H1 (cell line): Measurements from ENCODE around the gene SLC66A2. TPM values are rescaled to one million over a fixed set of nuclear protein-coding genes. Genes with fewer than 3 reads are reported as not detected.

Experiments used
- CTCF ChIA-PET: fragments of 300-600 bp; sonication (Branson Sonifier 250); formaldehyde crosslinking; loops from one replicate; lab custom pipeline; 2021; ENCODE audit not compliant: partially characterized antibody; lab: Charles Lee
- POLR2A ChIA-PET: fragments of 300-600 bp; sonication (Branson Sonifier 250); formaldehyde crosslinking; loops from one replicate; lab custom pipeline; 2021; ENCODE audit warnings: inconsistent platforms; ENCODE audit not compliant: partially characterized antibody; lab: Charles Lee
- DNase-seq, 2 experiments: peaks; one replicate each; pipeline versions ENCODE4 v3.0.0 to v3.0.0-alpha.2; 2010 to 2022; ENCODE audit warnings: low spot score in 2 of 2, low read depth in 1 of 2, mixed read lengths in 1 of 2
- FAIRE-seq: peaks from 2 replicates; lab custom pipeline; 2011; peaks lifted over from hg19 to GRCh38; lab: Jason Lieb, UNC
- H2AFZ ChIP-seq: 2 replicates; pipeline ENCODE4 v1.8.1; 2012; ENCODE audit warnings: low read length, inconsistent platforms
- H2AK5ac ChIP-seq: 2 replicates; pipeline ENCODE4 v1.6.1; 2013; ENCODE audit warnings: low read depth, low read length
- H2BK120ac ChIP-seq: replicated peaks from 2 replicates; pipeline ENCODE3; 2013; ENCODE audit warnings: low read depth, low read length, inconsistent platforms
- H2BK12ac ChIP-seq: 2 replicates; pipeline ENCODE4 v1.6.1; 2013; ENCODE audit warnings: low read depth, low read length
- H2BK15ac ChIP-seq: 2 replicates; pipeline ENCODE4 v1.6.1; 2013; ENCODE audit warnings: low read length
- H2BK20ac ChIP-seq: 2 replicates; pipeline ENCODE4 v1.6.1; 2013; ENCODE audit warnings: low read length
- H2BK5ac ChIP-seq: 2 replicates; pipeline ENCODE4 v1.6.1; 2013; ENCODE audit warnings: low read depth, low read length
- H3K14ac ChIP-seq: 2 replicates; pipeline ENCODE4 v1.6.1; 2013; ENCODE audit warnings: inconsistent platforms; ENCODE audit not compliant: insufficient read length
- H3K18ac ChIP-seq: 2 replicates; pipeline ENCODE4 v1.6.1; 2013; ENCODE audit warnings: low read length; ENCODE audit errors: extremely low read depth
- H3K23ac ChIP-seq: 2 replicates; pipeline ENCODE4 v1.6.1; 2013; ENCODE audit warnings: inconsistent platforms; ENCODE audit not compliant: insufficient read length
- H3K23me2 ChIP-seq: 2 replicates; pipeline ENCODE4 v1.6.1; 2013; ENCODE audit warnings: low read depth, low read length
- H3K27ac ChIP-seq: 2 replicates; pipeline ENCODE4 v1.6.1; 2011; ENCODE audit warnings: low read depth, low read length, inconsistent platforms
- H3K27me3 ChIP-seq, 4 experiments: replicated peaks in 1 of 4; 1 replicate in 1 of 4; 2 replicates in 3 of 4; pipeline versions ENCODE4 v1.6.1 to v1.8.1; 2011 to 2013; ENCODE audit warnings: low read length in 3 of 4, mild to moderate bottlenecking in 3 of 4, inconsistent platforms in 2 of 4, mixed read lengths in 2 of 4, moderate library complexity in 1 of 4; ENCODE audit not compliant: control insufficient read depth in 3 of 4, insufficient read depth in 3 of 4; ENCODE audit errors: extremely low read depth in 1 of 4
- H3K36me3 ChIP-seq, 4 experiments: 2 replicates each; pipeline versions ENCODE4 v1.6.1 to v1.8.1; 2011 to 2013; ENCODE audit warnings: mild to moderate bottlenecking in 4 of 4, low read length in 3 of 4, moderate library complexity in 2 of 4, control low read depth in 1 of 4, inconsistent platforms in 1 of 4; ENCODE audit not compliant: insufficient read depth in 4 of 4, control insufficient read depth in 2 of 4
- H3K4ac ChIP-seq: replicated peaks from 2 replicates; pipeline ENCODE3; 2013; ENCODE audit warnings: low read length, low read depth, mixed read lengths, inconsistent platforms; ENCODE audit not compliant: insufficient read length
- H3K4me1 ChIP-seq, 4 experiments: replicated peaks in 1 of 4; 1 replicate in 1 of 4; 2 replicates in 3 of 4; pipeline versions ENCODE4 v1.6.1 to v1.8.1; 2011 to 2013; ENCODE audit warnings: low read length in 3 of 4, inconsistent platforms in 2 of 4, mixed read lengths in 1 of 4; ENCODE audit not compliant: insufficient read depth in 4 of 4, control insufficient read depth in 3 of 4
- H3K4me2 ChIP-seq, 2 experiments: 2 replicates each; pipeline versions ENCODE4 v1.6.1 to v1.8.1; 2011 to 2013; ENCODE audit warnings: low read depth in 2 of 2, low read length in 2 of 2, control low read depth in 1 of 2, inconsistent platforms in 1 of 2, mild to moderate bottlenecking in 1 of 2; ENCODE audit not compliant: insufficient read depth in 1 of 2
- H3K4me3 ChIP-seq, 4 experiments: fragments of 200-600, 300-600 bp in 1 of 4; sonication (generic), shearing (Covaris generic), sonication (Bioruptor Twin) in 1 of 4; 2 replicates each; pipeline versions ENCODE4 v1.5.1 to v1.8.1; 2011 to 2016; ENCODE audit warnings: low read length in 4 of 4, low read depth in 3 of 4, control low read depth in 2 of 4, inconsistent platforms in 2 of 4, mild to moderate bottlenecking in 2 of 4, mixed read lengths in 1 of 4, moderate library complexity in 1 of 4; ENCODE audit not compliant: insufficient read depth in 2 of 4; ENCODE audit errors: extremely low read depth in 1 of 4
- H3K56ac ChIP-seq: replicated peaks from 2 replicates; pipeline ENCODE3; 2013; ENCODE audit warnings: low read depth, mild to moderate bottlenecking, mixed read lengths, low read length, inconsistent platforms; ENCODE audit not compliant: insufficient read length
- H3K79me1 ChIP-seq: 2 replicates; pipeline ENCODE4 v1.6.1; 2013; ENCODE audit warnings: low read depth, low read length, control low read depth
- H3K79me2 ChIP-seq, 2 experiments: 2 replicates each; pipeline versions ENCODE4 v1.6.1 to v1.8.1; 2012 to 2013; ENCODE audit warnings: low read length in 2 of 2, mild to moderate bottlenecking in 2 of 2, inconsistent platforms in 1 of 2; ENCODE audit not compliant: insufficient read depth in 2 of 2, control insufficient read depth in 1 of 2
- H3K9ac ChIP-seq, 4 experiments: replicated peaks in 1 of 4; 1 replicate in 1 of 4; 2 replicates in 3 of 4; pipeline versions ENCODE4 v1.6.1 to v1.8.1; 2011 to 2013; ENCODE audit warnings: low read depth in 3 of 4, low read length in 3 of 4, control low read depth in 2 of 4, mild to moderate bottlenecking in 2 of 4, moderate library complexity in 2 of 4, inconsistent platforms in 1 of 4; ENCODE audit errors: extremely low read depth in 1 of 4
- H3K9me3 ChIP-seq, 2 experiments: 2 replicates each; pipeline versions ENCODE4 v1.6.1 to v1.8.1; 2012 to 2013; ENCODE audit warnings: mild to moderate bottlenecking in 2 of 2, moderate library complexity in 2 of 2, control low read depth in 1 of 2, inconsistent platforms in 1 of 2, low read depth in 1 of 2, low read length in 1 of 2, mixed read lengths in 1 of 2; ENCODE audit not compliant: insufficient read depth in 2 of 2
- H4K20me1 ChIP-seq, 2 experiments: replicated peaks in 1 of 2; 2 replicates each; pipeline versions ENCODE3 to v1.8.1; 2011 to 2013; ENCODE audit warnings: inconsistent platforms in 2 of 2, low read length in 2 of 2, mild to moderate bottlenecking in 1 of 2; ENCODE audit not compliant: insufficient read depth in 2 of 2, control insufficient read depth in 1 of 2
- H4K5ac ChIP-seq: 2 replicates; pipeline ENCODE4 v1.6.1; 2013; ENCODE audit warnings: low read length, low read depth, mixed read lengths, inconsistent platforms; ENCODE audit not compliant: insufficient read length
- H4K8ac ChIP-seq: 2 replicates; pipeline ENCODE4 v1.8.0; 2013; ENCODE audit warnings: mild to moderate bottlenecking, moderate library complexity, low read length, inconsistent platforms; ENCODE audit not compliant: insufficient read depth; ENCODE audit errors: extremely low read depth
- H4K91ac ChIP-seq: replicated peaks from 2 replicates; pipeline ENCODE3; 2013; ENCODE audit warnings: low read length, mixed read lengths, inconsistent platforms; ENCODE audit not compliant: insufficient read length
- ASH2L ChIP-seq: fragments of 200-600, 300-600 bp; sonication (generic); IDR thresholded peaks from one replicate; pipeline ENCODE4 v1.7.1; 2017; ENCODE audit warnings: low read length
- GTF2F1 ChIP-seq: IDR thresholded peaks from 2 replicates; pipeline ENCODE4 v1.6.1; 2012; ENCODE audit warnings: low read depth, low read length, improper control_type of control experiment, borderline replicate concordance
- NANOG ChIP-seq: IDR thresholded peaks from 2 replicates; pipeline ENCODE4 v1.6.1; 2011; ENCODE audit warnings: low read length, low read depth, mild to moderate bottlenecking, inconsistent platforms; ENCODE audit not compliant: insufficient read depth, poor library complexity, severe bottlenecking
- POLR2A ChIP-seq, 2 experiments: IDR thresholded peaks; 1 replicate in 1 of 2; 2 replicates in 1 of 2; pipeline ENCODE4 v1.6.1; 2011; ENCODE audit warnings: low read depth in 2 of 2, low read length in 2 of 2, mild to moderate bottlenecking in 2 of 2; ENCODE audit errors: control extremely low read depth in 1 of 2
- RNF2 ChIP-seq: fragments of 200-900, 300-1000 bp; sonication (generic); IDR thresholded peaks from 2 replicates; pipeline ENCODE4 v1.7.1; 2016; ENCODE audit warnings: borderline replicate concordance, low read depth, mild to moderate bottlenecking, antibody characterized with exemption, low read length; ENCODE audit not compliant: poor library complexity, severe bottlenecking; ENCODE audit errors: missing control alignments
- TEAD4 ChIP-seq: IDR thresholded peaks from 2 replicates; pipeline ENCODE4 v1.6.1; 2012; ENCODE audit warnings: low read depth, low read length, inconsistent platforms, mixed read lengths
- ZNF274 ChIP-seq: IDR thresholded peaks from 2 replicates; pipeline ENCODE4 v1.7.0; 2012; ENCODE audit warnings: low read length, borderline replicate concordance; ENCODE audit errors: extremely low read depth
- WGBS, 2 experiments: shearing (Covaris generic) in 1 of 2; methylation state at CpG; one replicate each; pipeline versions ENCODE4 v1.1.6 to v1.1.7; 2013 to 2015; ENCODE audit warnings: low lambda C conversion rate in 2 of 2, mixed read lengths in 2 of 2, inconsistent platforms in 1 of 2, low coverage in 1 of 2, missing lambda C conversion rate in 1 of 2; ENCODE audit not compliant: insufficient replicate concordance in 2 of 2, insufficient coverage in 1 of 2, insufficient read length in 1 of 2; ENCODE audit errors: extremely low coverage in 1 of 2, missing lambda C conversion rate in 1 of 2; 5-methylcytosine and 5-hydroxymethylcytosine counted together
- polyA plus RNA-seq, 7 experiments: library from polyadenylated mRNA; depleted of rRNA in 3 of 7; stranded (reverse) in 5 of 7; unstranded in 2 of 7; fragments of >200 nt in 5 of 7; fragments of 200-250 nt in 2 of 7; gene quantifications; 1 replicate in 5 of 7; 2 replicates in 1 of 7; 4 replicates in 1 of 7; pipeline versions ENCODE4 v1.2.1 to v1.2.3, GENCODE V29; 2011 to 2013; ENCODE audit warnings: missing spikeins in 2 of 7, mixed read lengths in 2 of 7
- total RNA-seq: library from RNA; stranded (reverse); fragmentation: NEBNext Ultra II Directional; extraction: Animal tissue kit (Norgen Biotek cat#: 25700); gene quantifications from 2 replicates; pipeline ENCODE4 v1.2.1, GENCODE V29; 2021
- TF ChIP-seq, protein P1 (sequence below), 3 experiments: IDR thresholded peaks; 1 replicate in 2 of 3; 2 replicates in 1 of 3; pipeline versions ENCODE4 v1.5.1 to v1.6.1; 2011; ENCODE audit warnings: low read length in 3 of 3, mild to moderate bottlenecking in 3 of 3, inconsistent platforms in 2 of 3, low read depth in 1 of 3, moderate library complexity in 1 of 3; ENCODE audit not compliant: insufficient read depth in 1 of 3; ENCODE audit errors: control extremely low read depth in 1 of 3

SLC66A2 gene
- total and polyA plus RNA-seq, 2 of the 8 experiments (the other 6 are each of a cell fraction or from before 2014, with no cell fraction given), result 15.0 to 18.9 TPM

DNA sequence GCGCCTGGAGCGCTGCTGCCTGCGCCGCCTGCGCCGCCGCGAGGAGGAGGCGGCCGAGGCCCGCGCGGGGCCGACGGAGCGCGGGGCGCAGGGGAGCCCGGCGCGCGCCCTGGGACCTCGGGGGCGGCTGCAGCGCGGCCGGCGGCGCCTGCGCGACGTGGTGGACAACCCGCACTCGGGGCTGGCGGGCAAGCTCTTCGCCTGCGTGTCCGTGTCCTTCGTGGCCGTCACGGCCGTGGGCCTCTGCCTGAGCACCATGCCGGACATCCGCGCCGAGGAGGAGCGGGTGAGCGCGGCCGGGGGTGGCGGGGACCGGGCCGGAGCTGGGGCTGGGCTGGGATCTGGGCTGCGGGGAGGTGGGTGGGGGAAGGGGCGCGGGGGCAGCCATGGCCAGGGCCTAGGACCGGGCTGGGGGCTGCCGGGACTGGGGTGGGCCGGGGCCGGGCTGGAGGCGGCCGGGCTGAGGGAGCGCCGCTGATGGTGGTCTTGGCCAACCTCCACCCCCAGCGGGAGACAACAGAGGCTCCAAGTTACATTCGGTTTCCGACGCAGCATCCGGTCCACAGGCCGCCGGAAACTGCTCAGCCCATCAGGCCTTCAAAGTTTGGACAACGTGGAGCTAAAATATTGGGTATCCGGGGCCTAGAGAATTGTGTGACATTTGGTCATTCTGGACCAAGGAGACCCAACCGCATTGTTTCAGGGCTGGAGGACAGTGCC is 87.3 kb downstream of the SLC66A2 start:
- Histone ChIP-seq H3K9me3 (no peaks in the 10 kb centered on the region), H2AFZ (no peak overlapping the region), H3K4ac (no peak overlapping the region), H4K91ac (no peak overlapping the region), H3K79me1 (no peaks in the 10 kb centered on the region), H3K23ac (no peak overlapping the region), H2BK5ac (no peak overlapping the region), H2BK120ac (no peak overlapping the region), H3K27ac (no peak overlapping the region), H2BK12ac (no peak overlapping the region), H3K14ac (no peak overlapping the region), H3K23me2 (peaks cover 9% of the 10 kb centered on the region; the same call in 1 of the 2 replicates), H3K4me1 (no peaks in the 10 kb centered on the region), H2AK5ac (no peak overlapping the region), H3K36me3 (no peaks in the 10 kb centered on the region), H2BK15ac (no peak overlapping the region), H3K4me3 (no peak overlapping the region), H3K27me3 (no peaks in the 10 kb centered on the region), H3K18ac (no peak overlapping the region), H3K56ac (no peak overlapping the region), H3K9ac (no peak overlapping the region), H4K20me1 (no peaks in the 10 kb centered on the region), H2BK20ac (no peak overlapping the region), H3K4me2 (no peak overlapping the region), H4K5ac (no peak overlapping the region), H3K79me2 (no peaks in the 10 kb centered on the region), H4K8ac (peak overlapping the region; percentile 89; the same call in 1 of the 2 replicates)
- CTCF ChIA-PET, result interaction anchor here (0.9 to 1.6 kb wide), 2 partner anchors 8 to 11 kb away, joined by 3 to 5 read pairs; no protein-coding TSS in a partner anchor
- WGBS, 2 experiments, result 88% methylated on average over 12 of the region's 74 CpGs; no CpG with 5 or more reads in 1 of the 2 experiments
- POLR2A ChIA-PET, result interaction anchor here (0.6 kb wide), 1 partner anchor 63 kb away, joined by 3 read pairs; no protein-coding TSS in a partner anchor
- FAIRE-seq, result no peak
- DNase-seq, result peak in 1 of 2 experiments; percentile 42
- no peak for TF ChIP-seq POLR2A (IDR thresholded peaks at IDR 0.05; ENCODE audit: control extremely low read depth in 1 of 2, low read depth in 2 of 2, low read length in 2 of 2)
- no peak for TF ChIP-seq ZNF274
- TF ChIP-seq GTF2F1, result no peak
- no peak for TF ChIP-seq NANOG
- TF ChIP-seq TEAD4, result no peak
- TF ChIP-seq, protein P1, sequence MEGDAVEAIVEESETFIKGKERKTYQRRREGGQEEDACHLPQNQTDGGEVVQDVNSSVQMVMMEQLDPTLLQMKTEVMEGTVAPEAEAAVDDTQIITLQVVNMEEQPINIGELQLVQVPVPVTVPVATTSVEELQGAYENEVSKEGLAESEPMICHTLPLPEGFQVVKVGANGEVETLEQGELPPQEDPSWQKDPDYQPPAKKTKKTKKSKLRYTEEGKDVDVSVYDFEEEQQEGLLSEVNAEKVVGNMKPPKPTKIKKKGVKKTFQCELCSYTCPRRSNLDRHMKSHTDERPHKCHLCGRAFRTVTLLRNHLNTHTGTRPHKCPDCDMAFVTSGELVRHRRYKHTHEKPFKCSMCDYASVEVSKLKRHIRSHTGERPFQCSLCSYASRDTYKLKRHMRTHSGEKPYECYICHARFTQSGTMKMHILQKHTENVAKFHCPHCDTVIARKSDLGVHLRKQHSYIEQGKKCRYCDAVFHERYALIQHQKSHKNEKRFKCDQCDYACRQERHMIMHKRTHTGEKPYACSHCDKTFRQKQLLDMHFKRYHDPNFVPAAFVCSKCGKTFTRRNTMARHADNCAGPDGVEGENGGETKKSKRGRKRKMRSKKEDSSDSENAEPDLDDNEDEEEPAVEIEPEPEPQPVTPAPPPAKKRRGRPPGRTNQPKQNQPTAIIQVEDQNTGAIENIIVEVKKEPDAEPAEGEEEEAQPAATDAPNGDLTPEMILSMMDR (IDR thresholded peaks at IDR 0.05; ENCODE audit: control extremely low read depth in 1 of 3, insufficient read depth in 1 of 3, low read depth in 1 of 3, low read length in 3 of 3), result no peak
- no peak for TF ChIP-seq ASH2L
- no peak for TF ChIP-seq RNF2
